SK-N-SH (cell line): ENCODE measurements around the gene RAB8A.

Experiments used
- CHD2 ChIP-seq: fragments of 150-350 bp; IDR thresholded peaks from 2 replicates; pipeline ENCODE4 v1.6.1; 2018; ENCODE audit warnings: low read length; ENCODE audit not compliant: partially characterized antibody
- CTCF ChIP-seq: fragments of 200-600 bp; sonication (generic); IDR thresholded peaks from 2 replicates; pipeline ENCODE4 v1.6.1; 2017; ENCODE audit warnings: antibody characterized with exemption, mild to moderate bottlenecking, moderate library complexity
- JUND ChIP-seq: IDR thresholded peaks from 2 replicates; pipeline ENCODE4 v1.4.0; 2012
- PBX3 ChIP-seq: IDR thresholded peaks from 2 replicates; pipeline ENCODE4; 2012
- RCOR1 ChIP-seq: fragments of 150-350 bp; IDR thresholded peaks from 2 replicates; pipeline ENCODE4 v1.6.1; 2017; ENCODE audit warnings: antibody characterized with exemption, low read length
- SMC3 ChIP-seq: IDR thresholded peaks from 2 replicates; pipeline ENCODE4 v1.6.1; 2012; ENCODE audit warnings: low read depth, low read length, improper control_type of control experiment
- USF2 ChIP-seq: fragments of 150-350 bp; IDR thresholded peaks from 2 replicates; pipeline ENCODE4 v1.6.1; 2017; ENCODE audit warnings: antibody characterized with exemption, low read length, low read depth, borderline replicate concordance
- YY1 ChIP-seq: IDR thresholded peaks from 2 replicates; pipeline ENCODE4 v1.4.0; 2012; ENCODE audit warnings: low read depth, mild to moderate bottlenecking
- ZBTB33 ChIP-seq: IDR thresholded peaks from 2 replicates; pipeline ENCODE4 v1.4.0; 2012; ENCODE audit warnings: low read depth, borderline replicate concordance

- TF ChIP-seq SMC3 (no peak), CTCF (no peak), CHD2 (no peak), PBX3 (no peak), RCOR1 (no peak), JUND (no peak), ZBTB33 (no peak), YY1 (no peak), USF2 (no peak)
Measured at GRCh38 chr19:16166417-16166816, 54.7 kb downstream of the RAB8A start.
